HG03159 (cell line): ENCODE data around the gene ZSCAN10.

Source experiments
- ATAC-seq: cut with Tn5 transposase; IDR thresholded peaks from one replicate; pipeline ENCODE4 v1.9.1; 2021; ENCODE audit warnings: mild to moderate bottlenecking, moderate library complexity; ENCODE audit not compliant: unreplicated experiment

ZSCAN10 gene

GRCh38 chr16:3112058-3112880 is 13.2 kb upstream of the ZSCAN10 start, which contains the start of gene ZNF205:
TSS of gene ZNF205 (plus strand) at chr16:3112586. CDS start at chr16:3113431, 845 bp downstream.
- ATAC-seq: no peak

GRCh38 chr16:3106205-3106928 is 7.3 kb upstream of the ZSCAN10 start:
- peak; percentile 67 for ATAC-seq

DNA sequence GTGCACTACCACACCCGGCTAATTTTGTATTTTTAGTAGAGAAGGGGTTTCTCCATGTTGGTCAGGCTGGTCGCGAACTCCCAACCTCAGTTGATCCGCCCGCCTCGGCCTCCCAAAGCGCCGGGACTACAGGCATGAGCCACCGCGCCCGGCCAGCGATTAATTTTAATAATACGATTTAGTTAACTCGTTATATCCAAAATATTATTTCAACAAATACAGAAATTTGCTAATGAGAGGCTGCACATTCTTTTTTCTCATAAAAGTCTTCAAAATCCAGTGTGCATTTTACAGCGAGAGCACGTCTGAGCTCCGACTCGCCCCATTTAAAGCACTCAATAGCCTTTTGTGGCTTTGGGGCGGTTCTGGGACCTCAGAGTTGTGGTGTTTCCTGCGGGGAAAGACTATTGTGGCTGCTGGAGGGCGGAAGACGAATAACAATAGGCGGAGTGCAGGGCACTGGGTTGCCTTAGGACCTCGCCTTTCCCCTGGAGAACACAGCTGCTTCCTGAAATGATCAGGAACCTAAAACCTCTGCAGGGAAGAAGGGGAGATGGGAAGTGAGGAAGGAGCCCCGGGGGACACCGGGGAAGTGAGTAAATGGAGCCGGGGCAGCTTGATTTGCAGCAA is 2.9 kb upstream of the ZSCAN10 start:
- no peak for ATAC-seq

DNA sequence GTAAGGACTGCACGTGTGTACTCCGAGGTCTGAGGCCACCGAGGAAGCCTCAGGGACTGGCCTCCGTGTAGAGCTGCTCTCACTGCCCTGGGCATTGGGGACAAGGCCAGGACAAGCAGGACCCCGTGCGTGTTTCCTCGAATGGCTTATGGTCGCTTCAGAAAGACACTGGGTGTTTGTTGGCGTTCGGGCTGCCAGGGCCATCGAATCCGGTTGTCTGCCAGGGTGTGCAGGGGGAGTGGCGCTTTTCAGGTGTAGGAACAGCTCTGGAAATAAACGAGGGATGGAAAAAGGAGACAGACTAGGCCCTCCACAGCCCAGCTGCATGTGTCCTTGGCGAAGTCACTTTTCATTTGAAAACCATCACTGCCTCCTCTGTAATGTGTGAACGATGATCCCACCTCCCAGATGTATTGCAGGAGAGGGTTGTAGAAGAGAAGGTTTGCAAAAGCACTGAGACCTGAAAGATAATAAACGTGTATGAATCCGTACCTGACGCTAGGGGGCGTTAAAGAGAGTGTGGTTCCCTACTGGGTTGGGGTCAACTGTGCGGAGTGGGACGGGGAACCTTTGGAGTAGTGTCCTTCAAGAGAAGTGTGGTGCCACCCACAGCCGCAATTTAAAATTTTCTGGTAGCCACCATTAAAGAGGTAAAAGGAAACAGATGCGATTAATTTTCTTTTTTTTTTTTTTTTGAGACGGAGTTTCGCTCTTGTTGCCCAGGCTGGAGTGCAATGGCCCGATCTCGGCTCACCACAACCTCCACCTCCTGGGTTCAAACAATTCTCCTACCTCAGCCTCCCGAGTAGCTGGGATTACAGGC is 2.1 kb upstream of the ZSCAN10 start:
- no peak for ATAC-seq

DNA sequence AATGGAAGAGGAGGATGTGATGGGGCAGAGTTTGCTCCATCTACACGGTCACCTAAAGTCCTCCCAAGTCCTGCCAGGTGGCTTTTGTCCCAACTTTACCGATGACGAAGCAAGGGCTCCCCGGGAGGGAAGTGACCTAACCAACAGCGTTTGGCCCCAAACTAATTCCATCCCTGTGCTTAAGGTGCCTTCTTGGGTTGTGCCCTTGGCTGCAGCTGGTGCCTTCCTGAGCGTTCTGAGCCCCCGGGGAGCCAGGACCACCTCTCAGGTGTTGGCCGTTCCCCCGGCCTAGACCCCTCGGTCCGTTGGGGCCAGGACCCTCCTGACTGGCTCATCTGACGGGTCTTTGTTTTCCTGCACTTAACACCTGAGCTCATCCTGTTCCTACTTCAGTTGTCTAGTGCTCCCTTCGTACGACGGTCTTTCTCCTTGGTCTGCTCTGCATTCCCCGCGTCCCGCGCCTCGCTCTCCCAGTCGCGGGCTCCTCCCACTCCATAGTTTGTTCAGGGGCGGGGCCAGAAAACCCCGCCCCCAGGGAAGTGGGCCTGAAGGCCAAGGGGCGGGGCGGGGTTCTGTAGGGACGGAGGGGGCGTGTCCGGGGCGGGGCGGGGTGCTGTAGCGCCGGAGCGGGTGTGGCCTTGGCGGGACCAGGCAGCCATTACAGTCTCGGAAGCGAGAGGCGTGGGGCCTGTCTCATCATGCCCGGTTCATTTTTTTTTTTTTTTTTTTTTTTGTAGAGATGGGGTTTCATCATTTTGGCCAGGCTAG is 822 bp upstream of the ZSCAN10 start:
- ATAC-seq: peak; percentile 39

GRCh38 chr16:3099395-3099731 is 269 bp upstream of the ZSCAN10 start:
- no peak for ATAC-seq

- ATAC-seq: no peak
Measured at GRCh38 chr16:3097266-3097665, 1.8 kb downstream of the ZSCAN10 start.

DNA sequence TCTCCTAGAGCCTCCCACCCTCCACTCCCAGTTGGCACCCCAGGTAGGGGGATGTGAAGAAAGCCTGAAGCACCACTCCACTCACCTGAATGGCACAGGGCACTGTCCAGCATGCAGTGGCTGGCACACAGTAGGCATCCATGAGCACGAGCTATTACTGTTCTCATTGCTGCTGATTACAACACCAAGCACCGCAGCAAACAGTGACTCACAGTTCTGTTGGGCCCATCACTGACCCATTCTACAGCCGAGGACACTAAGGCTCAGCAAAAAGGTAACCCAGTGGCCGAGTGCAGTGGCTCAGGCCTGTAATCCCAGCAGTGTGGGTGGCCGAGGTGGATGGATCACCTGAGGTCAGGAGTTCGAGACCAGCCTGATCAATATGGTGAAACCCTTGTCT is 2.7 kb downstream of the ZSCAN10 start:
- no peak for ATAC-seq

- no peak for ATAC-seq
Measured at GRCh38 chr16:3095869-3096268, 3.2 kb downstream of the ZSCAN10 start.

- no peak for ATAC-seq
Measured at GRCh38 chr16:3094289-3095027, 4.6 kb downstream of the ZSCAN10 start.

- no peak for ATAC-seq
Measured at GRCh38 chr16:3092501-3092941, 6.6 kb downstream of the ZSCAN10 start.

DNA sequence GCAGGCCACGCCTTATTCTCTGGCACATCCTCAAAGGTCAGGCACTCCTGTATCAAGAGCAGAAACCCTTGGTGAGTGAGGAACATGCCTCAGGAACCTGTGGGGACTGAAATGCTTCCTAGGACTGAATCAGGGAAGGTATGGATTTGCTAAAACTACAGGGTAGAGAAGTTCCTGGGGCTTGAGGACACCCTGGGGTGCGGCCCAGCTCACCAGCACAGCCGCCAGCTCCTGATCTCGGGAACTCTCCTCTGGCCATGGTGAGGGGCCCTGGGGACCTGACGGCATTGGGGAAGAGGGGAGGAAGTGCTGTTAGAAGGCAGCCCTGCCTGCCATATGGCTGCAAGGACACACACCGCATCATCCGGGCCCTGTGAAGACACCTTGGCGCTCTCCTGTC is 7.5 kb downstream of the ZSCAN10 start:
- ATAC-seq: no peak

- no peak for ATAC-seq
Measured at GRCh38 chr16:3089717-3090592, 9.1 kb downstream of the ZSCAN10 start.

GRCh38 chr16:3088925-3089716 is 10.0 kb downstream of the ZSCAN10 start:
- ATAC-seq: no peak

DNA sequence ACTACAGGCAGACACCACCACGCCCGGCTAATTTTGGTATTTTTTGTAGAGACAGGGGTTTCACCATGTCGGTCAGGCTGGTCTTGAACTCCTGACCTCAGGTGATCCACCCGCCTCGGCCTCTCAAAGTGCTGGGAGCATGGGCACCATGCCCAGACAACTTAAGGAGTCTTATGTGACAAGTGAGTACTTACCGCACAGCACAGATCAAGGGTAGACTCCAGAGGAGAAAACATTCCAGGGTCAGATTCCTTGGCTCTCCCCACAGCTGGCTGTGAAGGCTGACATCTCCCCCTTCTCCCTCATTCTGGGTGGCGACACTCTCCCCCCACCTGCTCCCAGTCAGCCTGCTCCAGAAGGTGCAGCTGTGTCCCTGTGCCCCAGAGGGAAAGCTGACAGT is 10.6 kb downstream of the ZSCAN10 start:
- ATAC-seq: no peak

- no peak for ATAC-seq
Measured at GRCh38 chr16:3087243-3088235, 11.6 kb downstream of the ZSCAN10 start.
